HG03045 (cell line): ENCODE data around the gene MAP3K13.
"Not testable (repeated sequence)": the region's sequence is repeated elsewhere in the genome, so short reads cannot be mapped to it uniquely, and the experiment has no call there.

Experiments
- ATAC-seq: cut with Tn5 transposase; IDR thresholded peaks from one replicate; pipeline ENCODE4 v1.9.1; 2021; ENCODE audit warnings: mild to moderate bottlenecking, moderate library complexity; ENCODE audit not compliant: unreplicated experiment

MAP3K13 gene

DNA sequence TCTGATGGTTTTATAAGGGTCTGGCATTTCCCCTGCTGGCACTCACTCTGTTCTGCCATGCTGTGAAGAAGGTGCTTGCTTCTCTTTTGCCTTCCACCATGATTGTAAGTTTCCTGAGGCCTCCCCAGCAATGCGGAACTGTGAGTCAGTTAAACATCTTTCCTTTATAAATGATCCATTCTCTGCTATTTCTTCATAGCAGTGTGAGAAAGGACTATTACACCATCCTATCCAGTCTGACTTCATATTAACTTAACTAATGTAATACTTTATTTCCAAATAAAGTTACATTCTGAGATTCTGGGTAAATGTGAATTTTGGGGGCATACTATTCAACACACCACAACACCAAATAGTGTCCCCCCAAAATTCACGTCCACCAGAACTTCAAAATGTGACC is 22.2 kb upstream of the MAP3K13 start:
- no peak for ATAC-seq

DNA sequence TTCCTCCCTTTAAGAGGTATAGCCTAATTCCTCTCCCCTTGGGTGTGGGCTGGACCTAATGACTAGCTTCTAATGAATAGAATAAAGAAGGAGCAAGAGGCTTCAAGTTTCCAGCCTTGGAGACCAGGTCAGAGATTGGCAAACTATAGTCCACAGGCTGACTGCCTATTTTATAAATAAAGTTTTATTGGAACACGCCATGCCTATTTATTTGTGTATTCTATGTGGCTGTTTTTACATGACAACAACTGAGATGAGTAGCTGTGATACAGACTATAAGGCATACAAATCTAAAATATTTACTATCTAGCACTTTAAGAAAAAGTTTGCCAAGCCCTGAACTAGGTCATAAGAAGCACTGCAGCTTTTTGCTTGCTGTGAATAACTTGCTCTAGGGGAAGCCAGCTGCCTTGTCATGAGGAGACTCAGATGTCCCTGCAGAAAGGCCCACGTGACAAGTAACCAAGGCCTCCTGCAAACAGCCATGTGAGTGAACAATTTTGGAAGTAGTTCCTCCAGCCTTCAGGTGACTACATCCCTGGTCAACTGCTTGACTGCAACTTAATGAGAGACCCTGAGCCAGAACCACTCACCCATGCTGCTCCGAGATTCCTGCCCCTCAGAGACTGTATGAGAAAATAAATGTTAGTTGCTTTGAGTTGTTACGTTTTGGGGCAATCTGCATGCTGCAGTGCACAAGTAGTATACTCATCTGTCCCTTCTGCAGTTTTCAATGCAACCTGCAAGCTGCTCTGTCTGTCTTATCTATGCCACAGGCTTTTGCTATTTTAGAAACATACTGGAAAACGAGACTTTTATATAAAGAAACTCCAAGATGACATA is 21.1 kb upstream of the MAP3K13 start:
- ATAC-seq: no peak

DNA sequence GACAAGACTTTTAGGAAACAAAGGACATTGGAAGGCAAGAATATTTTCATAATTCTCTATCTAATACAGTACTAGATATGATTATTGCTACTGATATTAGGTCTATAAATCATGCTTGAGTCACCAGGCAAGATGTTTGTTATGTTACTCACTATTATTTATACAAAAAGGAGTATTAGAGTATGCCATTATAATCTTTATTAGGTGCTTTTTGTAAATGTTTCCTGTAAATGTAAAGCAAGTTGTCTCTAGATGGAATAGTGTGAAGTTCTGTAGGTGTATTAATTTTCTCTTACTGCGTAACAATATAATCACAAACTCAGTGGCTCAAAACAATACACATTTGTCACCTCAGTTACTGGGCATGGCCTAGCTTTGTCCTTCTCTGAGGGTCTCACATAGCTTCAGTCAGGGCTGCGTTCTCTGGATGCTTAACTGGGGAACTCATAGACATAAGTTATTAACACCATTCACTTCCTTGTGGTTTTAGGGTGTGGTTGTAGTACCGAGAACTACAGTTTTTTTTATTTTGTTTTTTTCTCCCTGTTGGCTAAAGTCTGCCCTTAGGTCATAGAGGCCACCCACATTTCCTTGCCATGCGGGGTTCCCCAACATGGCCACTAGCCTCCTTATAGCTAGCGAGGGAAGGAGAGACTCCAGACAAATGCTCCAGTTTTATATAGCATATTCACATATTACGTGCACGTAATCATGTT is 20.3 kb upstream of the MAP3K13 start:
- ATAC-seq: no peak

DNA sequence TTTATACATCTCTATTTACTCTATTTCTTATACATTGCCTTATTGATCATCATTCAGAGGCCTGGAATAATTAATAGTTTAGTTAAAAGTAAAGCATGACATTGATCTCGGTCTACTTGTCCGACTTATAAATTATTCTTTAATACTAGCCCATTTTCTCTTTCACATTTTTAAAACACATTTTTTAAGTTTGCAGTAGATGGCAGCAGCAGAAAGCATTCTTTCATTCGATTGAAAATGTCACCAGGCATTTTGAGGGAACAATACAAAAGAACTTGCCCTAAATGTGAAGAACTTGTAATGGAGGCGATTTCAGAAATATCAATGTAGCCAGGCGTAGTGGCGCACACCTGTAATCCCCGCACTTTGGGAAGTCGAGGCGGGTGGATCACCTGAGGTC is 15.5 kb upstream of the MAP3K13 start:
- no peak for ATAC-seq

DNA sequence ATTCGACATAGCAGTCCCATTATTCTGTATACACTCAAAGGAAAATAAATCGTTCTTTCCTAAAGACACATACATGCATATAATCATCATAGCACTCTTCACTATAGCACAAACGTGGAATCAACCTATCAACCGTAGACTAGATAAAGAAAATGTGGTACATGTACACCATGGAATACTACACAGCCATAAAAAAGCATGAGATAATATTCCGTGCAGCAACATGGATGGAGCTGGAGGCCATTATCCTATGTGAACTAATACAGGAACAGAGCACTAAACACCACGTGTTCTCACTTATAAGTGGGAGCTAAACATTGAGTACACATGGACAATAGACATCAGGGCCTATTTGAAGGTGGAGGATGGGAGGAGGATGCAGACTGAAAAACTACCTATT is 12.1 kb upstream of the MAP3K13 start:
- no peak for ATAC-seq

DNA sequence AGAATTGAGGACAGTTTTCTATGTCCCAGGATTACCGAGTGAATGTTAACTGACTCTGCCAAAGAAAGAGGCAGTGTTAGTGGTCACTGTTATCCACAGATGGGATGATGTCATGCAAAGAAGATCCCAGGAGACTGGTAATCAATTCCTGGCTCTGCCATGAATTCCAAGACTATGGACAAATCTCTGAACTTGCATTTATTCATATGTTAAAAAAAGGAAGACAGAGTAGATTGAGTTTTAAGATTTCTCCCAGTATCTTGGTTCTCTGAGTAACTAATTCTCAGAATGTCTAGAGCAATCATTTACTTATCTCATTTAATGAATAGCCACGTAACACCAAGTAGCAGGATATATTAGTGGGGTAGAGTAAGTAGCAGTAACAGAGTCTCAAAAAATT is 11.5 kb upstream of the MAP3K13 start:
- ATAC-seq: no peak

DNA sequence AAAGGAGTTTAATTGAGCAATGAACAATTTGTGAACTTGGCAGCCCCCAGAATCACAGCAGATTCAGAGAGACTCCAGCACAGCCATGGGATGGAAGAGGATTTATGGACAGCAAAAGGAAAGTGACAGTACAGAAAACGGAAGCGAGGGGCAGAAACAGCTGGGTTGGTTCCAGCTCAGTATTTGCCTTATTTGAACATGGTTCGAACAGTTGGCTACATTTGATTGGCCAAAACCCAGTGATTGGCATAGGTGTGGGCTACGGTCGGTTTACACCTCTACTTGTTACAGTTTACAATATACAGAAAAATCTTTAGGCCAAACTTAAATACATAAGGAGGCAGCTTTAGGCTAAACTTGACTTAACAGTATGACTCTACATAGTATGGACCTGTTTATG is 9.7 kb upstream of the MAP3K13 start:
- ATAC-seq: no peak

DNA sequence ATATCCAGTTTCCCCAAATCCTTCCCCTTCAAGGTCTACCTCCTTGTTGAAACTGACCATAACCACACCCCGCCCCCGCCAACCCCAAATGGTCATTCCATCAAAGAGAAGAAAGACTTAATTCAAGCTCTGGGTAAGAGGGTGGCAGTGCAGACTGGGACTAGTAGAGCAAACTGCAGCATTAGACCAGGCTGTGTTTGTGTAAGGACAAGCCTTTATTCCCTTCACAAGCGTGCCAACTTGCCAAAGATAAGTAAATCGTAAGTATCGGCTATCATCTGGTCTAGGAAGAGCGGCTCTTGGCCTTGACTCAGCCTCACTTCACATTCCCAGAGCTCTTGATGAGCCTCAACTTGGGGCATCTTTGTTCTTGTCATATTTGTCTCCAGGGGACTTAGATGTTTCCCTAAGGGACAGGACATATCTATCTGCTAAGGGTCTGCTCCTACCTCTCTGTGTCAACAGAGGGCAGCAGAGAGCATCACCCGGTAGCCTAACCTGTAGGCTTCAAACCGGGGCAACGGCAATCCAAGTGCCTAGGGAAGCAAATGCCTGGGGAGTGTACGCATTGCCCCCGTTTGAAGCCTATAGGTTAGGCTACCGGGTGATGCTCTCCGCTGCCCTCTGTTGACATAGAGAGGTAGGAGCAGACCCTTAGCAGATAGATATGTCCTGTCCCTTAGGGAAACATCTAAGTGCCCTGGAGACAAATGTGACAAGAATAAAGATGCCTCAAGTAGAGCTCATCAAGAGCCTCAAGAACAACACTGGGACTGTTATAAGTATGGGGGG is 8.9 kb upstream of the MAP3K13 start:
- ATAC-seq: peak; percentile 100

DNA sequence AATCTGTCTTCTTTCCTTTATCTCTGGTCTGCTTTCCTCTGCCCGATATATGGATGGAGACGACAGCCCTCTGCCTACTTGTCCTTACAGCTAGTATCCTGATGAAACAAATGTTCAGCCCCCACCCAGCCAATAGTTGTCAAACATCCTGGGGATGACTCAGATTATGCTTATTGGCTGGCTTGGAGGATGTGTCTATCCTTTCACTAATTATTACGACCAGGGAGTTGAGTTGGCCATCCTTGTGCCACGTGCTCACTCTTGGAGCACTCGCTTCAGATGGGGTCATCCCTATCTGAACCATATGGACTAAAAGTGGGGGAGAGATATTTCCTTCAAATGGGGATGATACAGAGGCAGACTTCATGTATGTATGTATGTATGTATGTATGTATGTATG is 6.4 kb upstream of the MAP3K13 start:
- no peak for ATAC-seq

DNA sequence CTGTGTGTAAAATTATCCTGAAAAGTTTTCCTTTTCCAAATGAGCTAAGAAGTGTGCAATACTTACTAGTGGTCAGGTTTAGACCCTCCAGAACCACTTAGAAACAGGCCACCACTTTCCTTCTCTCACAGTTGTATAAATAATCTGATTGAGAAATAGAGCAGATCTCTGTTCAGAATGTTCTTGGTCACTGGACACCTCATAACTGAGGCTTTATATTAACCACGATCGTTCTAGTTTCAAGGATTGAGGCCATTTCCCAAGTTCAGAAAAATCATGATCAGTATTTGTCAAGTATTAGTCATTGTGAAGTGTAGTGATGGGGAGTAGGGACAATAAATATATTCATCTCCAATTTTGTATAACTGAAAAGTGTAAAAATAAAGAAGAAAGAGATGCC is 1.0 kb upstream of the MAP3K13 start:
- no peak for ATAC-seq

DNA sequence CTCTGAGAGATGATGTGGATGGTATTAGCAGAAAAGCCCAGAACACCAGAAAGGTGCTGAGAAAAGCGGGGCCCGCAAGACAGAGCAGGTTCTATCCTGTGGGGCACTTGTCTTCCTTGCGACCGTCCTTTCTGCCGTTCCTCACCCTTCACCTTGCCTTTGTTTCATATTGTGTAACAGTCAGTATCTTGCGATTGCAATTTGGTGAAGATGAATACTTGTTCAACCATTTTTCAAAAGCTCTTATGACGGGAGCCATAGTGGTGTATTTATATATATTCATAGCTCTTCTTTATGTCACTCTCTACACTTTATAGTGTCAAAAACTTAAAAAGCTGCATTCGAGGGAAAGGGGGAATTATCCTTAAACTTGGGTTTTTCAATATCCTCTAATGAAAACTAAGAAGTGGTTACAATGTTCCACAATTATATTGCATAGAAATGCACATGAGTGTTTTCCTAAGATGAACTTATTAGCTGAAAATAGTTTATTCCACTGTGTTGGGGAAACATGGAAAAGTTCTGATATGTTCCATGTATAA is 797 bp downstream of the MAP3K13 start:
- ATAC-seq: peak; percentile 35

DNA sequence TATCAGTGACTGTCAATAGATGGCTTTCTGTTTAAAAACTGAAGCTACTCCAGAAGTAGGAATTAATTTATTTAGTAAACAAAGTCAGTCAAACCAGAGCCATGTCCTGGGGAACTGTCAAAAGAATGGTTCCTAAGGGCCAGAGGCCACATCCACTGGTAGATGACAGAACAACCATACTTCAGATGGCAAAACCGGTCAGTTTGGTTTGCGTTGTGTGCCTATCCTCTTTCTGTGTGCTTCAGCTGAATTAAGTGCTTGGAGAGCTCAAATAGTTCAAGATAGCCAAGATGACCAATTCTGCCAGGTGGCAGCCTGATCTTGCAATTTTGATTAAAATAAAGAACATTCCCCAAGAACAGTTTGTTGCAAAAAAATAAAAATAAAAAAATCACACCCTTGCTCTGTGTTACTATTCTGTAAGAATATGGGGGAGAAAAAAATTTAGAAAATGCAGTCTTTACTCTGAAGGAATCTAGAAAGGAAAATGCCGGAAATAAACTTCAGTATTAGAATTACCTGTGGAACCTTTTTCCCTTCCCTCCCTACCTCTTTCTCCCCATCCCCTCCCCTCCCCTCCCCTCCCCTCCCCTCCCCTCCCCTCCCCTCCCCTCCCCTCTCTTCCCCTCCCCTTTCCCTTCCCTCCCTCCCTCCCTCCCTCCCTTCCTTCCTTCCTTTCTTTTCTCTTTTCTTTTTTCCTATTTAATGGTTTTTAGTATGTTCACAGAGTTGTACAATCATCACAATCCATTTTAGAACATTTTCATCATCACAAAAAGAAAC is 2.5 kb downstream of the MAP3K13 start:
- ATAC-seq: no peak

DNA sequence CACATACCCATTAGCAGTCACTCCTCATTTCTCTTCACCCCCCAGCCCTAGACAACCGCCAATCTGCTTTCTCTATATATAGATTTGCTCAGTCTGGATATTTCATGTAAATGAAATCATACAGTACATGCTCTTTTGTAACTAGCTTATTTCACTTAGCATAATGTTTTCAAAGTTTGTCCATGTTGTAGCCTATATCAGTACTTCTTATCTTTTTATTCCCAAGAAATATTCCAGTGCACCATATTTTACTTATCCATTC is 3.1 kb downstream of the MAP3K13 start:
- ATAC-seq: no peak

DNA sequence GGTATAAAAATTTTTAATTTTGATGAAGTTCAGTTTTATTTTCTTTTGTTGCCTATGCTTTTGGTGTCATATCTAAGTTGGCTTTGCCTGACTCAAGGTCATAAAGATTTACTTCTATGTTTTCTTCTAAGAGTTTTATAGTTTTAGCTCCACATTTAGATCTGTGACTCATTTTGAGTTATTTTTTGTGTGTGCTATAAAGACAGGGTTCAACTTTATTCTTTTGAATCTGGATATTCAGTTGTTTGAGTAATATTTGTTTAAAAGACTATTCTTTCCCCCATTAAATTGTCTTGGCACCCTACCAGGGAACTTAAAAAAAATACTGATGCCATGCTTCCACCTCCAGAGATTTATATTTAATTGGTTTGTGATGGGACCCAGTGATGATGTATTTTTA is 4.0 kb downstream of the MAP3K13 start:
- ATAC-seq: no peak

DNA sequence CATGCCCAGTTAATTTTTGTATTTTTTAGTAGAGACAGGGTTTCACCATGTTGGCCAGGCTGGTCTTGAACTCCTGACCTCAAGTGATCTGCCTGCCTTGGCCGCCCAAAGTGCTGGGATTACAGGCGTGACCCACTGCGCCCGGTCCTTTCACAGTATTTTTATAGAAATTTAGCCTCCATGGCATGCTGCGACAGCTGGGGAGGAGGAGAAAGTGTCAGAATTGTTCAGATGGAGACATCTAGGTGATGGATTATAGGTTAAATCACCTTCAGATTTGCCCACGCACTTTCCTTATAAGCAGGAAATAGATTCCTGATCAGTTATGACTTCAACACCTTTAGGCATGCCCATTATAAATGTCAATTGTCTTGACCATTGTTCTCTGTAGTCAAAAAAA is 7.4 kb downstream of the MAP3K13 start:
- ATAC-seq: not testable (repeated sequence)

DNA sequence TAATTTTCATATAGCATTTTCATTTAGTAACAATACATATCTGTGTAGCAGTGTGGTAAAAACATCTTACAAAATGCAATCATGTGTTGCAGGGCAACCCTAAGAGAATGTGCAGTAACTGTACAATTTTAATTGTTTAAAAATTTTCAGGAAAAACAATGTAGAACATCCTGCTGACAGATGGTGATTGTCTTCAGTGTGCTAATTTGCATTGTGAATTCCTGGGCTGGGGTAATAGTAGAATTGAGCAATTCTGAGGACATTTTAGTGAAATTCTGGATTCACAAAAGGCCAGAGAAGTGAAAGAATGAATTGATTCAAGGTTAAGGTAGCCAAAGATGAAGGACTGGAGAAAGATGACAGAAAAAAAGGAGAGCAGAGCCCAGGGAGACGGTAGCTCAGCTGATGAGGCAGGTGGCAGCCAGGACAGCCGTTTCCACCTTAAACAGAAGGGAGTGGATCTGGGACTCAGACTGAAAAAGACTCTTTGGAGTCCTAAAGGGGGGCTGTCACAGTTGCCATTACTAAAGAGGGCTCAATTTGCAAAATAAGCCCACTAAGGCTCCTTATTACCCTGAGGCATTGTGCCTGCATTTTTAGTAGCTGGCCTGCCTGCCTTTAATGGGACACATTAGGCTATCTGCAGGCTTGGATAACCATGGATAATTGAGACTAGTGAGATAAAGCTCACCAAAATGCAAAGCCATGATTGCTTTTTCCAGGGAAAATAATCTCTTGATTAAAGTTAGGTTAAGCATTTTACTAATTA is 8.6 kb downstream of the MAP3K13 start:
- ATAC-seq: no peak

DNA sequence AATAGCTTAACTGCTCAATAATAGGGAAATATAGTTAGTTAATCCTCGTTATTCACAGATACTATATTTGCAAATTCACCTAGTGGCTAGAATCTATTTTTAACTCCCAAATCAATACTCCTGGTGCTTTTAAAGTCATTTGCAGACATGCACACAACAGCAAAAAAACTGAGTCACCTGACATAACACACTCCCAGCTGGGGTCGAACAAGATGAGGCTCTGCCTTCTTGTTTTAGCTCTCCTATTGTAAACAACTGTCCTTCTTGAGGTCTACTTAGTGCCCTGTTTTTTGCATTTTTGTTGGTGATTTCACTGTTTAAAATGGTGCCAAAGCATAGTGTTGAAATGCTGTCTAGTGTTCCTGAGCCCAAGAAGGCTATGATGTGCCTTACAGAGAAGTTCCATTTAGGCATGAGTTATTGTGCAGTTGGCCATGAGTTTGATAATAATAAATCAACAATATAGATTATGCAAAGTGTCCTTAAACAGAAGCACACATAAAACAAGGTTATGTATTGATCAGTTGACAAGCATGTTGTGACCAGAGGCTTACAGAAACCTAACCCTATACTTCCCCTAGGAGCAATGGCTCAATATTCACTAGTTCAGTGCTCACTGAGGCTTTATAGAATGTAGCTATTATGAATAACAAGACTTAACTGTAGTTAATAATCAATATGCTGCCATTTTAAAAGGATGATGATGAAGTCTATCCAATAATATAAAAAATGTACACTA is 18.6 kb downstream of the MAP3K13 start:
- ATAC-seq: no peak

DNA sequence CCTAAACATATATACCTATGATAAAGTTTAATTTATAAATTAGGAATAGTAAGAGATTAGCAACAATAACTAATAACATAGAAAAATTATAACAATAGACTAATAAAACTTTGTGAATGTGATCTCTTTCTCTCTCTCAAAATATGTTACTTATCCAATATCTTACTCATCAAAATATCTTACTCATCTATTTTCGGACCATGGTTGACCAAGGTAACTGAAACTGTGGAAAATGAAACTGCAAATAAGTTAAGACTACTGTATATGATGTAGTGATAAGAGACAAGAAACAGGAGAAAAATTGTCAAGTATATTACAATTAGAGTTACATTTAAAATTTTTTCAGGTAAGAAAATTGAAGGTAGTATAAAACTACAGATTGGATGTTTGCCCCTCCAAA is 19.2 kb downstream of the MAP3K13 start:
- no peak for ATAC-seq

DNA sequence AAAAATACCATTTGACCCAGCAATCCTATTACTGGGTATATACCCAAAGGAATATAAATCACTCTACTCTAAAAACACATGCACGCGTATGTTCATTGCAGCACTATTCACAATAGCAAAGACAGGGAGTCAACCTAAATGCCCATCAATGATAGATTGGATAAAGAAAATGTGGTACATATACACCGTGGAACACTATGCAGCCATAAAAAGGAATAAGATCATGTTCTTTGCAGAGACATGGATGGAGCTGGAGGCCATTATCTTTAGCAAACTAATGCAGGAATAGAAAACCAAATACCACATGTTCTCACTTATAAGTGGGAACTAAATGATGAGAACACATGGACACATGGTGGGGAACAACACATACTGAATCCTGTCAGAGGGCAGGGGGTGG is 23.6 kb downstream of the MAP3K13 start:
- not testable (repeated sequence) for ATAC-seq
